Breast epithelium (tissue), 4 donors: ENCODE measurements around the gene ARFGAP3. TPM values are rescaled to one million over a fixed set of nuclear protein-coding genes. Genes with fewer than 3 reads are reported as not detected.
A peak's percentile ranks its signal among the peaks of the same experiment; 100 is the strongest.

Source experiments
- DNase-seq, 2 donors: peaks; one replicate each; pipeline ENCODE4 v3.0.0-alpha.2; 2019; ENCODE audit warnings: low spot score in 2 of 2
- H3K27ac ChIP-seq, 2 donors: fragments of 200-600 bp; sonication (generic) in 1 of 2; one replicate each; pipeline ENCODE4 v1.5.1; 2016 to 2019; ENCODE audit warnings: mild to moderate bottlenecking in 1 of 2
- H3K27me3 ChIP-seq, 2 donors: fragments of 200-600 bp; sonication (generic) in 1 of 2; one replicate each; pipeline versions ENCODE4 v1.5.1 to v1.6.0; 2017 to 2019; ENCODE audit warnings: control low read depth in 1 of 2, mild to moderate bottlenecking in 1 of 2
- H3K36me3 ChIP-seq: fragments of 200-600 bp; one replicate; pipeline ENCODE4 v1.5.1; 2019
- H3K4me1 ChIP-seq, 2 donors: fragments of 200-600 bp; sonication (generic); one replicate each; pipeline ENCODE4 v1.5.1; 2016 to 2019; ENCODE audit warnings: control low read depth in 1 of 2
- H3K4me3 ChIP-seq, 3 donors: fragments of 200-600 bp; sonication (generic); 1 replicate in 2 of 3; 2 replicates in 1 of 3; pipeline ENCODE4 v1.5.1; 2016 to 2019; ENCODE audit warnings: mild to moderate bottlenecking in 3 of 3, moderate library complexity in 2 of 3
- H3K9me3 ChIP-seq, 2 donors: fragments of 200-600 bp; sonication (generic) in 1 of 2; one replicate each; pipeline ENCODE4 v1.5.1; 2016 to 2019; ENCODE audit warnings: control low read depth in 1 of 2
- CTCF ChIP-seq, 3 donors: fragments of 450-650 bp; IDR thresholded peaks; one replicate each; pipeline ENCODE4 v1.5.1; 2016 to 2017; ENCODE audit warnings: antibody characterized with exemption in 3 of 3, mild to moderate bottlenecking in 3 of 3, moderate library complexity in 3 of 3
- POLR2A ChIP-seq: fragments of 450-650 bp; IDR thresholded peaks from one replicate; pipeline ENCODE4 v1.6.1; 2016; ENCODE audit warnings: antibody characterized with exemption, mild to moderate bottlenecking, moderate library complexity
- POLR2AphosphoS5 ChIP-seq, 3 donors: sonication (generic); formaldehyde crosslinking; IDR thresholded peaks; one replicate each; pipeline ENCODE4 v1.6.1; 2017; ENCODE audit warnings: antibody characterized with exemption in 3 of 3
- intact Hi-C: fragments of 100-400 bp; cut with DNase I; formaldehyde crosslinking; loops from one replicate; pipeline ENCODE4 v1.15.1; 2023; ENCODE audit warnings: low total_unique reads
- total RNA-seq, 3 donors: library from RNA; depleted of rRNA; stranded (reverse); fragments of >200 nt; gene quantifications; one replicate each; pipeline ENCODE4 v1.1.0, GENCODE V29; 2016

Gene ARFGAP3
- total RNA-seq, 3 donors from 2014 or later: 51.2 to 90.7 (median 70.8) TPM

- DNase-seq: no peak
- H3K36me3 ChIP-seq: no peaks in the 10 kb centered on the region
- H3K9me3 ChIP-seq: no peaks in the 10 kb centered on the region
- TF ChIP-seq CTCF (IDR thresholded peaks at IDR 0.05): no peak
- no peak for TF ChIP-seq POLR2A
- no peak for TF ChIP-seq POLR2AphosphoS5 (IDR thresholded peaks at IDR 0.05)
- H3K4me1 ChIP-seq: no peaks in the 10 kb centered on the region
- H3K4me3 ChIP-seq: no peak overlapping the region
- intact Hi-C loops: no loop called here
- H3K27me3 ChIP-seq: no peaks in the 10 kb centered on the region
- H3K27ac ChIP-seq: no peak overlapping the region
These were observed 83.9 kb downstream of the ARFGAP3 start for GRCh38 chr22:42773167-42773566.

GRCh38 chr22:42772647-42773046 lies 84.4 kb downstream of the ARFGAP3 start:
- intact Hi-C loops: no loop called here
- H3K9me3 ChIP-seq: no peaks in the 10 kb centered on the region
- no peak overlapping the region for H3K27ac ChIP-seq
- no peaks in the 10 kb centered on the region for H3K4me1 ChIP-seq
- no peak for TF ChIP-seq CTCF (IDR thresholded peaks at IDR 0.05)
- no peak for TF ChIP-seq POLR2A
- no peak for TF ChIP-seq POLR2AphosphoS5 (IDR thresholded peaks at IDR 0.05)
- DNase-seq: no peak
- no peaks in the 10 kb centered on the region for H3K36me3 ChIP-seq
- H3K27me3 ChIP-seq: no peaks in the 10 kb centered on the region
- no peak overlapping the region for H3K4me3 ChIP-seq

GRCh38 chr22:42770941-42771647 lies 86.0 kb downstream of the ARFGAP3 start:
- Histone ChIP-seq H3K27ac (no peak overlapping the region), H3K4me3 (no peak overlapping the region), H3K9me3 (no peaks in the 10 kb centered on the region), H3K4me1 (no peaks in the 10 kb centered on the region), H3K27me3 (no peaks in the 10 kb centered on the region), H3K36me3 (no peaks in the 10 kb centered on the region)
- intact Hi-C loops: no loop called here
- no peak for DNase-seq
- TF ChIP-seq CTCF (IDR thresholded peaks at IDR 0.05) (no peak), POLR2AphosphoS5 (IDR thresholded peaks at IDR 0.05) (no peak), POLR2A (no peak)

- Histone ChIP-seq H3K27me3 (no peaks in the 10 kb centered on the region), H3K36me3 (no peaks in the 10 kb centered on the region), H3K4me1 (no peaks in the 10 kb centered on the region), H3K9me3 (no peaks in the 10 kb centered on the region), H3K27ac (no peak overlapping the region), H3K4me3 (peak overlapping the region in 1 of 3 donors; percentile 55)
- intact Hi-C loops: no loop called here
- DNase-seq: no peak
- TF ChIP-seq POLR2AphosphoS5 (IDR thresholded peaks at IDR 0.05): no peak
These were observed 86.7 kb downstream of the ARFGAP3 start for GRCh38 chr22:42770448-42770726.

- Histone ChIP-seq H3K36me3 (no peaks in the 10 kb centered on the region), H3K27ac (peak overlapping the region in 1 of 2 donors; percentile 19), H3K4me3 (peak overlapping the region in 2 of 3 donors; percentile 21 to 55), H3K9me3 (no peaks in the 10 kb centered on the region), H3K4me1 (no peaks in the 10 kb centered on the region), H3K27me3 (no peaks in the 10 kb centered on the region)
- intact Hi-C loops: no loop called here
- DNase-seq: no peak
- TF ChIP-seq POLR2A: no peak
- TF ChIP-seq POLR2AphosphoS5 (IDR thresholded peaks at IDR 0.05): peak in 1 of 3 donors; percentile 53
These were observed 87.3 kb downstream of the ARFGAP3 start for GRCh38 chr22:42769574-42770447.

- no peaks in the 10 kb centered on the region for H3K36me3 ChIP-seq
- H3K4me1 ChIP-seq: no peaks in the 10 kb centered on the region
- no peaks in the 10 kb centered on the region for H3K27me3 ChIP-seq
- H3K4me3 ChIP-seq: no peak overlapping the region
- no peaks in the 10 kb centered on the region for H3K9me3 ChIP-seq
- intact Hi-C loops: no loop called here
- no peak overlapping the region for H3K27ac ChIP-seq
- TF ChIP-seq CTCF (IDR thresholded peaks at IDR 0.05): no peak
- no peak for TF ChIP-seq POLR2A
- no peak for TF ChIP-seq POLR2AphosphoS5 (IDR thresholded peaks at IDR 0.05)
- no peak for DNase-seq
These were observed 87.9 kb downstream of the ARFGAP3 start for GRCh38 chr22:42769238-42769573.
